Measurements from ENCODE around the gene PPP3R2. TPM values are rescaled to one million over a fixed set of nuclear protein-coding genes. Genes with fewer than 3 reads are reported as not detected.

The PPP3R2 gene, protein sequence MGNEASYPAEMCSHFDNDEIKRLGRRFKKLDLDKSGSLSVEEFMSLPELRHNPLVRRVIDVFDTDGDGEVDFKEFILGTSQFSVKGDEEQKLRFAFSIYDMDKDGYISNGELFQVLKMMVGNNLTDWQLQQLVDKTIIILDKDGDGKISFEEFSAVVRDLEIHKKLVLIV
- not detected in 2 replicates for total RNA-seq

GRCh38 chr9:101594796-101595195 is at the start of gene PPP3R2:
Gene PPP3R2 (minus strand): TSS chr9:101594969. CDS start chr9:101594921, 48 bp downstream.

Other genes starting within 250 kb of the PPP3R2 start
- not detected in 2 replicates for gene BAAT, start 210.0 kb downstream of the PPP3R2 start, total RNA-seq
- 8.2 and 9.5 TPM in 2 replicates for gene MRPL50, start 196.4 kb downstream of the PPP3R2 start, total RNA-seq
- 18.8 and 20.0 TPM in 2 replicates for gene ZNF189, start 196.1 kb downstream of the PPP3R2 start, total RNA-seq
- not detected in 2 replicates for gene ALDOB, start 159.2 kb downstream of the PPP3R2 start, total RNA-seq
- gene RNF20, start 61.1 kb downstream of the PPP3R2 start, total RNA-seq = 20.6 and 23.9 TPM in 2 replicates
- not detected in 2 replicates for gene GRIN3A, start 143.7 kb upstream of the PPP3R2 start, total RNA-seq